RWPE2 (cell line): ENCODE data around the gene LGR4.

Experiments
- ATAC-seq: fragments of 200-7000 bp; cut with Tn5 transposase; 3 replicates; pipeline ENCODE4 v1.9.1; 2021; ENCODE audit warnings: low read depth
- DNase-seq: peaks from one replicate; pipeline ENCODE4 v3.0.0-alpha.2; 2020; ENCODE audit warnings: low spot score
- H3K27ac ChIP-seq: fragments of 450-650 bp; 2 replicates; pipeline ENCODE4 v1.5.1; 2017; ENCODE audit warnings: mild to moderate bottlenecking; ENCODE audit not compliant: poor library complexity, severe bottlenecking
- H3K27me3 ChIP-seq: fragments of 250-450 bp; sonication (Bioruptor Pico); 2 replicates; pipeline ENCODE4 v1.5.1; 2021; ENCODE audit warnings: mild to moderate bottlenecking, moderate library complexity; ENCODE audit not compliant: insufficient read depth, poor library complexity, severe bottlenecking
- H3K36me3 ChIP-seq: fragments of 250-450 bp; sonication (Bioruptor Pico); 2 replicates; pipeline ENCODE4 v1.5.1; 2020; ENCODE audit warnings: low read depth, mild to moderate bottlenecking, moderate library complexity
- H3K4me1 ChIP-seq: fragments of 250-450 bp; sonication (Bioruptor Pico); 2 replicates; pipeline ENCODE4 v1.5.1; 2021; ENCODE audit warnings: mild to moderate bottlenecking, moderate library complexity; ENCODE audit not compliant: insufficient read depth, poor library complexity, severe bottlenecking
- H3K4me3 ChIP-seq: fragments of 250-450 bp; sonication (Bioruptor Pico); 2 replicates; pipeline ENCODE4 v1.5.1; 2021; ENCODE audit warnings: mild to moderate bottlenecking, moderate library complexity; ENCODE audit not compliant: severe bottlenecking
- H3K9me3 ChIP-seq: fragments of 250-450 bp; sonication (Bioruptor Pico); 2 replicates; pipeline ENCODE4 v1.5.1; 2021; ENCODE audit warnings: mild to moderate bottlenecking, moderate library complexity; ENCODE audit not compliant: severe bottlenecking
- CTCF ChIP-seq: fragments of 450-650 bp; IDR thresholded peaks from one replicate; pipeline ENCODE4 v1.5.1; 2017; ENCODE audit warnings: mild to moderate bottlenecking, moderate library complexity; ENCODE audit not compliant: poor library complexity, severe bottlenecking

The LGR4 gene

GRCh38 chr11:27358296-27358695 lies 114.3 kb downstream of the LGR4 start:
- no peak overlapping the region for H3K27ac ChIP-seq
- no peaks in the 10 kb centered on the region for H3K36me3 ChIP-seq
- DNase-seq (no peak), ATAC-seq (no peak)
- no peaks in the 10 kb centered on the region for H3K4me1 ChIP-seq
- H3K9me3 ChIP-seq, result no peaks in the 10 kb centered on the region
- no peaks in the 10 kb centered on the region for H3K27me3 ChIP-seq
- no peak overlapping the region for H3K4me3 ChIP-seq
- TF ChIP-seq CTCF, result no peak

GRCh38 chr11:27357250-27357649 lies 115.3 kb downstream of the LGR4 start:
- no peaks in the 10 kb centered on the region for H3K27me3 ChIP-seq
- no peak for DNase-seq
- no peak overlapping the region for H3K4me3 ChIP-seq
- H3K4me1 ChIP-seq, result no peaks in the 10 kb centered on the region
- H3K36me3 ChIP-seq, result no peaks in the 10 kb centered on the region
- no peak for ATAC-seq
- H3K9me3 ChIP-seq, result no peaks in the 10 kb centered on the region
- TF ChIP-seq CTCF, result no peak
- no peak overlapping the region for H3K27ac ChIP-seq

- no peaks in the 10 kb centered on the region for H3K27me3 ChIP-seq
- no peak for DNase-seq
- H3K9me3 ChIP-seq, result no peaks in the 10 kb centered on the region
- H3K4me3 ChIP-seq, result no peak overlapping the region
- TF ChIP-seq CTCF, result no peak
- no peak for ATAC-seq
- H3K4me1 ChIP-seq, result no peaks in the 10 kb centered on the region
- H3K27ac ChIP-seq, result no peak overlapping the region
- no peaks in the 10 kb centered on the region for H3K36me3 ChIP-seq
Measured at GRCh38 chr11:27356624-27357222, 115.9 kb downstream of the LGR4 start.

GRCh38 chr11:27355575-27356104 lies 117.0 kb downstream of the LGR4 start:
- Histone ChIP-seq H3K27me3 (no peaks in the 10 kb centered on the region), H3K9me3 (no peaks in the 10 kb centered on the region), H3K4me3 (no peak overlapping the region), H3K4me1 (no peaks in the 10 kb centered on the region), H3K27ac (no peak overlapping the region), H3K36me3 (no peaks in the 10 kb centered on the region)
- TF ChIP-seq CTCF, result no peak
- DNase-seq (no peak), ATAC-seq (no peak)

GRCh38 chr11:27354359-27354965 lies 118.1 kb downstream of the LGR4 start:
- H3K4me3 ChIP-seq, result no peak overlapping the region
- H3K27me3 ChIP-seq, result no peaks in the 10 kb centered on the region
- no peaks in the 10 kb centered on the region for H3K4me1 ChIP-seq
- ATAC-seq (no peak), DNase-seq (no peak)
- no peaks in the 10 kb centered on the region for H3K9me3 ChIP-seq
- no peaks in the 10 kb centered on the region; the same call in 1 of the 2 replicates for H3K36me3 ChIP-seq
- TF ChIP-seq CTCF, result no peak
- H3K27ac ChIP-seq, result no peak overlapping the region
